HG02678 (cell line): ENCODE results near the gene MAP2K5.

ENCODE experiments used
- ATAC-seq: cut with Tn5 transposase; IDR thresholded peaks from one replicate; pipeline ENCODE4 v1.9.1; 2021; ENCODE audit warnings: mild to moderate bottlenecking, moderate library complexity; ENCODE audit not compliant: unreplicated experiment

Gene MAP2K5

GRCh38 chr15:67542420-67543347, at the start of gene MAP2K5:
MAP2K5 (plus strand) TSS chr15:67542703; CDS start chr15:67543336, 633 bp downstream.
- ATAC-seq: peak; percentile 69

GRCh38 chr15:67495585-67495984, 46.9 kb upstream of the MAP2K5 start:
- ATAC-seq: no peak

- ATAC-seq: no peak
Observed at GRCh38 chr15:67501177-67501835, 41.2 kb upstream of the MAP2K5 start.

GRCh38 chr15:67501836-67502461, 40.6 kb upstream of the MAP2K5 start:
- no peak for ATAC-seq

GRCh38 chr15:67504056-67504455, 38.4 kb upstream of the MAP2K5 start:
- ATAC-seq: no peak

GRCh38 chr15:67504796-67505195, 37.7 kb upstream of the MAP2K5 start:
- no peak for ATAC-seq

- no peak for ATAC-seq
Observed at GRCh38 chr15:67505675-67506572, 36.6 kb upstream of the MAP2K5 start.

GRCh38 chr15:67506775-67507747, 35.4 kb upstream of the MAP2K5 start:
- no peak for ATAC-seq

- ATAC-seq: no peak
Observed at GRCh38 chr15:67508407-67508806, 34.1 kb upstream of the MAP2K5 start.

GRCh38 chr15:67509918-67510317, 32.6 kb upstream of the MAP2K5 start:
- no peak for ATAC-seq

- ATAC-seq: no peak
Observed at GRCh38 chr15:67510597-67511190, 31.8 kb upstream of the MAP2K5 start.

GRCh38 chr15:67511606-67512005, 30.9 kb upstream of the MAP2K5 start:
- no peak for ATAC-seq

- ATAC-seq: no peak
Observed at GRCh38 chr15:67512140-67512539, 30.4 kb upstream of the MAP2K5 start.

- no peak for ATAC-seq
Observed at GRCh38 chr15:67512933-67513714, 29.4 kb upstream of the MAP2K5 start.

- ATAC-seq: no peak
Observed at GRCh38 chr15:67515090-67515489, 27.4 kb upstream of the MAP2K5 start.

GRCh38 chr15:67515557-67515956, 26.9 kb upstream of the MAP2K5 start:
- ATAC-seq: no peak

- no peak for ATAC-seq
Observed at GRCh38 chr15:67520321-67521028, 22.0 kb upstream of the MAP2K5 start.
